NCI-H1417 treated with DMSO at 0.1 percent for 48 hours (cell line): ENCODE data around the gene SLC34A3.
"Not testable (repeated sequence)": the region's sequence is repeated elsewhere in the genome, so short reads cannot be mapped to it uniquely, and the experiment has no call there.

Source experiments
- DNase-seq: peaks from one replicate; lab custom pipeline; 2025; lab: John Stamatoyannopoulos, UW

SLC34A3 gene

DNA sequence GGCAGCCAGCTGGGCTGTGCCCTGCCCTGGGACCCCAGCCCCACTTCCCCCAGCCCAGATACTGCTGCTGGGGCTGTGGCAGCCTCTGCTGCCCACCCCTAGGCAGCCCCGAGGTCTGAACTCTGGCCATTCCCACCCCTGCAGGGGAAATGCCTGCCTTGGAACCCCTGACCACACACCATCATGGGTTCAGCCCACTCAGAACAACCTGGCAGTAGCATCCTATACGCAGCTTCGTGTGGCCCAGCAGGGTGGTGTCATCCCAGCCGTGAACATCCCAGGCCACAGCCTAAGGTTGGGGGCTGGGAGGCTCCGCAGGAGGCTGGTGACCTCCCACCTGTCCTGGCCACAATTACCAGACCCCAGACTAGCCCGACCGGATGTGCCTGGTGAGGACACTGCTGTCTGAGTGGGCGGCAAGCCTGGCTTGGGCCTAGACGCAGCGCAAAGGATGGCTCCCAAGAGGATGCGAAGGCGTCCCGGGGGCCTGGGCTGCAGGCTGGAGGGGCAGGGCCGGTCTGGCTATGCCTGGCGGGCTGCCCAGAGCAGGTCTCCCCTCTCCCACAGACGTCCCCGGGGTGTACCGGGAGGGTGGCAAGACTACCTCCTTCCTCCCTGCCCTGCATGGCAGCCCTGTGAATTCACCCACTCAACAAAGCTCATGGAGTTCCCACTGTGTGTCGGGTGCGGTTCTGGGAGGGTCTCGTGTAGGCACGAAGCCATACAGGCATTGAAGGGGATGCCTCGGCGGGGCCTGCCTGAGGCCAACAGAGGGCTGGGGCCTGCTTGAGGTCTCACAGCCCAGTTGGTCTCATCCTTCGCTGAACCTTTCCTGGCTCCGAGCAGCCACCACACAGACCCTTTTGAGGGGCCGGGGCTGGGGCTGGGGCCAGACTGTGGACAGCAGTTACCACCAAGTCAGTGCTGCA is 1.5 kb upstream of the SLC34A3 start:
- no peak for DNase-seq

GRCh38 chr9:137229903-137230704 is 597 bp upstream of the SLC34A3 start:
- DNase-seq = no peak

- no peak for DNase-seq
Measured at GRCh38 chr9:137231372-137232039, 805 bp downstream of the SLC34A3 start.

- DNase-seq = no peak
Measured at GRCh38 chr9:137232101-137232500, 1.4 kb downstream of the SLC34A3 start.

DNA sequence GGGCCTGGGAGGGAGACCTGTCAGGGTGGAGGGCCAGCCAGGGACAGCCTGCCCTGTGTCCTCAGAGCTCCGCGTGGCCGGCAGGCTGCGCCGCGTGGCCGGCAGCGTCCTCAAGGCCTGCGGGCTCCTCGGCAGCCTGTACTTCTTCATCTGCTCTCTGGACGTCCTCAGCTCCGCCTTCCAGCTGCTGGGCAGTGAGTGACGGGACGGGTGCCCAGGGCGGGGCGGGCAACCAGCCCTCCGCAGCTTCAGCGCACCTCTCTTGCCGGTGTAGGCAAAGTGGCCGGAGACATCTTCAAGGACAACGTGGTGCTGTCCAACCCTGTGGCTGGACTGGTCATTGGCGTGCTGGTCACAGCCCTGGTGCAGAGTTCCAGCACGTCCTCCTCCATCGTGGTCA is 1.8 kb downstream of the SLC34A3 start:
- no peak for DNase-seq

- DNase-seq = no peak
Measured at GRCh38 chr9:137233143-137233980, 2.7 kb downstream of the SLC34A3 start.

DNA sequence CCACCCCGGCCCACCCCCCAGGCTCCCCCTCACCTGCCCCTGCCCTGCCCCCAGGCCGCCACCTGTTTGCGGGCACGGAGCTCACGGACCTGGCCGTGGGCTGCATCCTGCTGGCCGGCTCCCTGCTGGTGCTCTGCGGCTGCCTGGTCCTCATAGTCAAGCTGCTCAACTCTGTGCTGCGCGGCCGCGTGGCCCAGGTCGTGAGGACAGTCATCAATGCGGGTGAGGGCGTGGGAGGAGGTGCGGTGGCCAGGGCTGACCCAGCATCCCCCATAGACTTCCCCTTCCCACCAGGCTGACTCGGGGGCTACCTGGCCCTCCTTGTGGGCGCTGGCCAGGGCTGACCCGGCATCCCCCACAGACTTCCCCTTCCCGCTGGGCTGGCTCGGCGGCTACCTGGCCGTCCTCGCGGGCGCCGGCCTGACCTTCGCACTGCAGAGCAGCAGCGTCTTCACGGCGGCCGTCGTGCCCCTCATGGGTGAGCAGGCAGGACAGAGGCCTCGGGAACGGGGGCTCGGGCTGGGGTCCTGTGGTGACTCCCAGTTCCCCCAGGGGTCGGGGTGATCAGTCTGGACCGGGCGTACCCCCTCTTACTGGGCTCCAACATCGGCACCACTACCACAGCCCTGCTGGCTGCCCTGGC is 3.5 kb downstream of the SLC34A3 start:
- DNase-seq = no peak

GRCh38 chr9:137234758-137235423 is 4.2 kb downstream of the SLC34A3 start:
- no peak for DNase-seq

GRCh38 chr9:137235424-137236237 is 4.9 kb downstream of the SLC34A3 start:
- DNase-seq = no peak

GRCh38 chr9:137236238-137236935 is 5.7 kb downstream of the SLC34A3 start:
- DNase-seq = no peak

GRCh38 chr9:137236936-137237421 is 6.3 kb downstream of the SLC34A3 start:
- DNase-seq = no peak

DNA sequence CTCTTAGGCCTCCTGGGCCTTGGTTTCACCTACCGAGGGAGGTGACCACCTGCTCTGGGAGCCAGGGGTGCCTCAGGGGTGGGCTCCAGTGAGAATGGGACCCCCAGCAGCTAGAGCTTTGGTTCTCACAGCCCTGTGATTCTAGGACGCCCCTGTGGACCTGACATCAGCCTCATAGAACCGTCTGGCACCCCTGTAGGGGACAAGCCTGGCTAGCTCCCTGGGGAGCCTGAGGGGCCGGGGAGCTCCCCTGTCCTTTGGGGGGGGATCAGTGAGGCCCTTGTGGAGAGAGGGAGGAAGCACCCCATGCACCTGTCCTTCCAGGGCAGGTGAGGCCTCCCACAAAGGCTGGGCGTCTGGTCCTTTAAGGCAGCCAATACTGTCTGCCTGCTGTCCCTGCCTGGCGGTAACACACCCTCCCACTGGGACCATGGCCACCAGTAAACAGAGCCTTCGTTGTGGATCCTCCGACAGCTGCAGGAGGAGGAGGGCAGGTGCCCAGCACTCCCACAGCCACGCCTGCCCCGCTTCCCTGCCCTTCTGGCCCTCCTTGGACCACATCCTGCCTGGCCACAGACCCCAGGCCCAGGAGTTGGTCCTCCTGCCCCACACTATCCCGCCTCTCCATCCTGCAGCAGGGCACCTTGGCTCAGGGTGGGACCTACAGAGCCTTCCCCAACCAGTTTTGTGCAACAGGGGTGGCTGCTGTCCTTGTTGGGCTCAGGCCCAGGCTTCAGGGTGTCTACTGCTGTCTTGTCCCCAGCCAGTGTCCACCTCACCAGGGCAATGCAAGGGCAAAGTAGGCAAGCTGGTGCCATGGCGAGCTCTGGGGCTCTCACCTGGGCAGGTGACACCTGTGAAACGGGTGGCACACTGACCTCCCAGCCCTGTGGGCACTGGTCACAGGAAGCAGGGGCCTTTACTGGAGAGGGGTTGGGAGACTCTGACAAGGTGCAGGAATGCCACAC is 7.3 kb downstream of the SLC34A3 start:
- no peak for DNase-seq

- DNase-seq = not testable (repeated sequence)
Measured at GRCh38 chr9:137239541-137240200, 9.0 kb downstream of the SLC34A3 start.

- DNase-seq = no peak
Measured at GRCh38 chr9:137240318-137240840, 9.7 kb downstream of the SLC34A3 start.

- DNase-seq = peak; percentile 100
Measured at GRCh38 chr9:137240841-137241489, 10.3 kb downstream of the SLC34A3 start, which contains the start of gene TUBB4B. TSS of gene TUBB4B (plus strand) at chr9:137241287. CDS start at chr9:137241361, 74 bp downstream.
